Measurements from ENCODE around the gene IKZF1.

DNA sequence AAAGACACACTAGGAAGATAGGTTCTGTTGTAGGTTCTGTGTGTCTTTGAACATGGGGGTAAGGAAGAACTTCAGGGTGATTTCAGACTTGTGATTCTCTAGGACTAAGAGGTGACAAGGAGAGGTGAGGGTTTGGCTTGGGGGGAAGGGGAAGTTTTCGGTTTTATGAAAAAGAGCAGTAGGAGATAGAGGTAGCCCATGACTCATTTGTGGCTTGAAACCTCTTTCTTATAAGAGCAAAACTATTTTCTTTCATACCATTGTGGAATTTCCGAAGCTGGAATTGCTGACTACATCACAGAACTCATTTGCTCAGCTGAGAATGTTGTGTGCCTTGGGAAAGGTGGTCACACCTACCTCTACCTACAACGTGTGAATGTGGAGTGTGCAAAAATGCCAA lies 39.6 kb upstream of the IKZF1 start:
- TF ChIP-seq, protein P1, sequence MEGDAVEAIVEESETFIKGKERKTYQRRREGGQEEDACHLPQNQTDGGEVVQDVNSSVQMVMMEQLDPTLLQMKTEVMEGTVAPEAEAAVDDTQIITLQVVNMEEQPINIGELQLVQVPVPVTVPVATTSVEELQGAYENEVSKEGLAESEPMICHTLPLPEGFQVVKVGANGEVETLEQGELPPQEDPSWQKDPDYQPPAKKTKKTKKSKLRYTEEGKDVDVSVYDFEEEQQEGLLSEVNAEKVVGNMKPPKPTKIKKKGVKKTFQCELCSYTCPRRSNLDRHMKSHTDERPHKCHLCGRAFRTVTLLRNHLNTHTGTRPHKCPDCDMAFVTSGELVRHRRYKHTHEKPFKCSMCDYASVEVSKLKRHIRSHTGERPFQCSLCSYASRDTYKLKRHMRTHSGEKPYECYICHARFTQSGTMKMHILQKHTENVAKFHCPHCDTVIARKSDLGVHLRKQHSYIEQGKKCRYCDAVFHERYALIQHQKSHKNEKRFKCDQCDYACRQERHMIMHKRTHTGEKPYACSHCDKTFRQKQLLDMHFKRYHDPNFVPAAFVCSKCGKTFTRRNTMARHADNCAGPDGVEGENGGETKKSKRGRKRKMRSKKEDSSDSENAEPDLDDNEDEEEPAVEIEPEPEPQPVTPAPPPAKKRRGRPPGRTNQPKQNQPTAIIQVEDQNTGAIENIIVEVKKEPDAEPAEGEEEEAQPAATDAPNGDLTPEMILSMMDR (IDR thresholded peaks at IDR 0.05 in 8 of 11, conservative IDR thresholded peaks at IDR 0.05 in 3 of 11), result no peak
- TF ChIP-seq POLR2A (IDR thresholded peaks at IDR 0.05), result no peak
